ENCODE data around the gene FBXO15.

The FBXO15 gene

DNA sequence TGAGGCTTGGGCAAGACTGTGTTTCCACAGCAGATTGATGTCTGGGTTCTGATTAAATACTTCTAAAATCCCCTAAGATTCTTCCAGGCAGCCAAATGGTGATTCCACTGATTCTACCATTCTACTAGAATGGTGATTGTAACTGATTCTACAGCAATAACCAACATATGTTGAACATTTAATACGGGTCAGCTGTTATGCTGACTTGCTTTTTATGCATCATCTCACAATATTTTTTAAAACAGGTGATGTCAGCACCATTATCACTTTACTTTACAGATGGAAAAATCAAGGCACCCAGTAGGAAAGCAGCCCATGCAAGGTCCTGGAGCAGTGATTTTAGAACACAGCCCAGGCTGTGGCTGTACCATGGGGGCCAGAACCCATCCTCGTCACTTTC, 38.2 kb upstream of the FBXO15 start (continued):
- TF ChIP-seq, protein P1, sequence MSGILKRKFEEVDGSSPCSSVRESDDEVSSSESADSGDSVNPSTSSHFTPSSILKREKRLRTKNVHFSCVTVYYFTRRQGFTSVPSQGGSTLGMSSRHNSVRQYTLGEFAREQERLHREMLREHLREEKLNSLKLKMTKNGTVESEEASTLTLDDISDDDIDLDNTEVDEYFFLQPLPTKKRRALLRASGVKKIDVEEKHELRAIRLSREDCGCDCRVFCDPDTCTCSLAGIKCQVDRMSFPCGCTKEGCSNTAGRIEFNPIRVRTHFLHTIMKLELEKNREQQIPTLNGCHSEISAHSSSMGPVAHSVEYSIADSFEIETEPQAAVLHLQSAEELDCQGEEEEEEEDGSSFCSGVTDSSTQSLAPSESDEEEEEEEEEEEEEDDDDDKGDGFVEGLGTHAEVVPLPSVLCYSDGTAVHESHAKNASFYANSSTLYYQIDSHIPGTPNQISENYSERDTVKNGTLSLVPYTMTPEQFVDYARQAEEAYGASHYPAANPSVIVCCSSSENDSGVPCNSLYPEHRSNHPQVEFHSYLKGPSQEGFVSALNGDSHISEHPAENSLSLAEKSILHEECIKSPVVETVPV (CRISPR knock-in tag; IDR thresholded peaks at IDR 0.05), result no peak
- TF ChIP-seq ZFP30 (CRISPR knock-in tag; IDR thresholded peaks at IDR 0.05), result no peak
- no peak for TF ChIP-seq TOX (CRISPR knock-in tag; IDR thresholded peaks at IDR 0.05; ENCODE audit: borderline replicate concordance)

DNA sequence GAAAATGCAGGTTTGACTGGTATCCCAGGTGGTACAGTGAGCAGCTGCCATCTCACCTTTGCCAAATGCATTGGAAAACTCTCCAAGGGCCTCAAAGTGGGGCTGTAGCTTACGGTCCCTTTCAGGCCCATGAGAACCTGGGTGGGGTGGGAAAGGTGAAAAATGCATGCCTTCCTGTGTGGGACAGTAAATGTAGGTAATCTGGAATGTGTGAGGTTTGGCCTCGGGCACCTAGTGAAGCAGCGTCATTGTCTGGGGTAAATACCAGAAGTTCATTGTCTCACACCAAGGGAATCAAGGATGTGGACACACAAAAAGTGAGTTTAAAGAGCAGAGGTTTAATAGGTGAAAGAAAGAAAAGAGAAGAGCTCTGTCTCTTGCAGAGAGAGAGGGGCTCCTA, 37.2 kb upstream of the FBXO15 start:
- TF ChIP-seq, protein P2, sequence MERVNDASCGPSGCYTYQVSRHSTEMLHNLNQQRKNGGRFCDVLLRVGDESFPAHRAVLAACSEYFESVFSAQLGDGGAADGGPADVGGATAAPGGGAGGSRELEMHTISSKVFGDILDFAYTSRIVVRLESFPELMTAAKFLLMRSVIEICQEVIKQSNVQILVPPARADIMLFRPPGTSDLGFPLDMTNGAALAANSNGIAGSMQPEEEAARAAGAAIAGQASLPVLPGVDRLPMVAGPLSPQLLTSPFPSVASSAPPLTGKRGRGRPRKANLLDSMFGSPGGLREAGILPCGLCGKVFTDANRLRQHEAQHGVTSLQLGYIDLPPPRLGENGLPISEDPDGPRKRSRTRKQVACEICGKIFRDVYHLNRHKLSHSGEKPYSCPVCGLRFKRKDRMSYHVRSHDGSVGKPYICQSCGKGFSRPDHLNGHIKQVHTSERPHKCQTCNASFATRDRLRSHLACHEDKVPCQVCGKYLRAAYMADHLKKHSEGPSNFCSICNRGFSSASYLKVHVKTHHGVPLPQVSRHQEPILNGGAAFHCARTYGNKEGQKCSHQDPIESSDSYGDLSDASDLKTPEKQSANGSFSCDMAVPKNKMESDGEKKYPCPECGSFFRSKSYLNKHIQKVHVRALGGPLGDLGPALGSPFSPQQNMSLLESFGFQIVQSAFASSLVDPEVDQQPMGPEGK (CRISPR knock-in tag; IDR thresholded peaks at IDR 0.05; ENCODE audit: borderline replicate concordance), result no peak
- TF ChIP-seq TOX (CRISPR knock-in tag; IDR thresholded peaks at IDR 0.05; ENCODE audit: borderline replicate concordance), result no peak
- no peak for TF ChIP-seq BACH2 (CRISPR knock-in tag; IDR thresholded peaks at IDR 0.05; ENCODE audit: borderline replicate concordance)
- TF ChIP-seq SNAI2 (CRISPR knock-in tag; IDR thresholded peaks at IDR 0.05), result no peak
- no peak for TF ChIP-seq ISL1 (CRISPR knock-in tag; IDR thresholded peaks at IDR 0.05)
- ATAC-seq, result no peak

DNA sequence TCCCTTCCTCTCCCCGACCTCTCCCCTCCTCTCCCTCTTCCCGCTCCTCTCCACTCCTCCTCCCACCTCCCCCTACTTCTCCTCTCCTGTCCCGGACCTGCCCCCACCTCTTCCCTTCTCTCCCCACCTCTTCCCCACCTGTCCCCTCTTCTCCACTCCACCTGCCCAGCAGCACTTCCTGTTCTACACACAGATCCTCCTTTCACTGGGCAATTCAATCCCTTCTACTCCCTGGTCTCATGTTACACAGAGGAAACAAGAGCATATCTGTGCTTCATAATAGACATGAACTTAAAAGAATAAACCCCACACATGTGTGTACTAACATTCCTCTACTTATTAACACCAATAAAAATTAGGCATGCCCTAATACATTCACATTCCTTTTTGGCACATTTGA, 35.5 kb upstream of the FBXO15 start:
- no peak for ATAC-seq
- TF ChIP-seq, protein P2 (CRISPR knock-in tag; IDR thresholded peaks at IDR 0.05; ENCODE audit: borderline replicate concordance), result no peak
- TF ChIP-seq BACH2 (CRISPR knock-in tag; IDR thresholded peaks at IDR 0.05; ENCODE audit: borderline replicate concordance), result no peak
- no peak for TF ChIP-seq TOX (CRISPR knock-in tag; IDR thresholded peaks at IDR 0.05; ENCODE audit: borderline replicate concordance)
- TF ChIP-seq, protein P3, sequence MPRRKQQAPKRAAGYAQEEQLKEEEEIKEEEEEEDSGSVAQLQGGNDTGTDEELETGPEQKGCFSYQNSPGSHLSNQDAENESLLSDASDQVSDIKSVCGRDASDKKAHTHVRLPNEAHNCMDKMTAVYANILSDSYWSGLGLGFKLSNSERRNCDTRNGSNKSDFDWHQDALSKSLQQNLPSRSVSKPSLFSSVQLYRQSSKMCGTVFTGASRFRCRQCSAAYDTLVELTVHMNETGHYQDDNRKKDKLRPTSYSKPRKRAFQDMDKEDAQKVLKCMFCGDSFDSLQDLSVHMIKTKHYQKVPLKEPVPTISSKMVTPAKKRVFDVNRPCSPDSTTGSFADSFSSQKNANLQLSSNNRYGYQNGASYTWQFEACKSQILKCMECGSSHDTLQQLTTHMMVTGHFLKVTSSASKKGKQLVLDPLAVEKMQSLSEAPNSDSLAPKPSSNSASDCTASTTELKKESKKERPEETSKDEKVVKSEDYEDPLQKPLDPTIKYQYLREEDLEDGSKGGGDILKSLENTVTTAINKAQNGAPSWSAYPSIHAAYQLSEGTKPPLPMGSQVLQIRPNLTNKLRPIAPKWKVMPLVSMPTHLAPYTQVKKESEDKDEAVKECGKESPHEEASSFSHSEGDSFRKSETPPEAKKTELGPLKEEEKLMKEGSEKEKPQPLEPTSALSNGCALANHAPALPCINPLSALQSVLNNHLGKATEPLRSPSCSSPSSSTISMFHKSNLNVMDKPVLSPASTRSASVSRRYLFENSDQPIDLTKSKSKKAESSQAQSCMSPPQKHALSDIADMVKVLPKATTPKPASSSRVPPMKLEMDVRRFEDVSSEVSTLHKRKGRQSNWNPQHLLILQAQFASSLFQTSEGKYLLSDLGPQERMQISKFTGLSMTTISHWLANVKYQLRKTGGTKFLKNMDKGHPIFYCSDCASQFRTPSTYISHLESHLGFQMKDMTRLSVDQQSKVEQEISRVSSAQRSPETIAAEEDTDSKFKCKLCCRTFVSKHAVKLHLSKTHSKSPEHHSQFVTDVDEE (CRISPR knock-in tag; IDR thresholded peaks at IDR 0.05), result no peak
- no peak for TF ChIP-seq RARB (CRISPR knock-in tag; IDR thresholded peaks at IDR 0.05)
- TF ChIP-seq ZFP30 (CRISPR knock-in tag; IDR thresholded peaks at IDR 0.05), result no peak

DNA sequence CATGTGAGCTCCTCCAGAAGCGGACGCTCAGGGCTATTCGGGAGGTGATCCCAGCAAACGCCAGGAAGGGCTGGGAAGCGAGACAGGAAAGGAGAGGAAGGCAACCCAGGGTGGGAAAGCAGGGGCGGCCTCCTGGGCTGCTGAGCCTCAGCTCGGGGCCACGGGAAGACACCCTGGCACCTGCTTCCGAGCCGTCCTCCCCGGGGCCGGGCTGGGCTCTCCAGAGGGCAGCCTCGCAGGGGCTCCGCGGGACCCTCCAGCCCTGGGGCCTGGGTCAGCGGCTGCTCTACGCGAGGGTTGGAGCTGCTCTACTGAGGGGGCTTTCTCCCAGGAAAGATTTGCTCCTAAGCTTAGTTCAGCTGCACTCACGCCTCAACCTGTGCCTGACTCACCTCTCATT, 34.7 kb upstream of the FBXO15 start:
- no peak for ATAC-seq
- TF ChIP-seq ZNF565 (CRISPR knock-in tag; conservative IDR thresholded peaks at IDR 0.05; ENCODE audit: low read depth) (no peak), ZFP30 (CRISPR knock-in tag; IDR thresholded peaks at IDR 0.05) (no peak), PPARA (CRISPR knock-in tag; IDR thresholded peaks at IDR 0.05; ENCODE audit: borderline replicate concordance) (no peak), ZNF8 (CRISPR knock-in tag; IDR thresholded peaks at IDR 0.05) (no peak), TCF4 (CRISPR knock-in tag; IDR thresholded peaks at IDR 0.05; ENCODE audit: borderline replicate concordance) (no peak), ESRRG (CRISPR knock-in tag; IDR thresholded peaks at IDR 0.05) (no peak), ZC3H10 (CRISPR knock-in tag; IDR thresholded peaks at IDR 0.05) (no peak), SNAI2 (CRISPR knock-in tag; IDR thresholded peaks at IDR 0.05) (no peak), ZFP3 (CRISPR knock-in tag; IDR thresholded peaks at IDR 0.05) (no peak)
- TF ChIP-seq, protein P1 (CRISPR knock-in tag; IDR thresholded peaks at IDR 0.05), result no peak
- TF ChIP-seq, protein P2 (CRISPR knock-in tag; IDR thresholded peaks at IDR 0.05; ENCODE audit: borderline replicate concordance), result no peak

Data from SK-N-SH treated with all-trans-retinoic acid at 6 μM for 48 hours (cell line).